GM12892 (cell line): Measurements from ENCODE around the gene CHRNA7.

Experiments used
- POLR2A ChIP-seq: IDR thresholded peaks from 2 replicates; pipeline ENCODE4 v1.6.1; 2011; ENCODE audit warnings: low read depth, low read length, control low read depth
- POLR2AphosphoS5 ChIP-seq: IDR thresholded peaks from 2 replicates; pipeline ENCODE4 v1.6.1; 2011; ENCODE audit warnings: low read depth, low read length, control low read depth
- TAF1 ChIP-seq: IDR thresholded peaks from 2 replicates; pipeline ENCODE4 v1.6.1; 2011; ENCODE audit warnings: low read depth, mild to moderate bottlenecking, control low read depth, low read length, borderline replicate concordance

GRCh38 chr15:32028921-32029320 is 1.4 kb upstream of the CHRNA7 start:
- TF ChIP-seq POLR2AphosphoS5 (no peak), POLR2A (no peak), TAF1 (no peak)
